Activated effector memory CD4-positive, alpha-beta T cell treated with anti-CD3 and anti-CD28 coated beads, Interleukin-2, amount 50 U/mL, for 16 hours (primary cell): ENCODE measurements around the gene PLEKHM2.
"Not testable (repeated sequence)": the region's sequence is repeated elsewhere in the genome, so short reads cannot be mapped to it uniquely, and the experiment has no call there.

Source experiments
- DNase-seq: peaks from one replicate; pipeline ENCODE4 v3.0.0-alpha.2; 2020

PLEKHM2 gene

GRCh38 chr1:15678578-15678977, 5.5 kb upstream of the PLEKHM2 start:
- no peak for DNase-seq

- no peak for DNase-seq
Observed at GRCh38 chr1:15680131-15680530, 4.0 kb upstream of the PLEKHM2 start.

GRCh38 chr1:15680561-15681348, 3.4 kb upstream of the PLEKHM2 start:
- no peak for DNase-seq

- DNase-seq = no peak
Observed at GRCh38 chr1:15681349-15682292, 2.5 kb upstream of the PLEKHM2 start.

- DNase-seq = no peak
Observed at GRCh38 chr1:15682936-15683341, 1.2 kb upstream of the PLEKHM2 start.

GRCh38 chr1:15683345-15684039, 628 bp upstream of the PLEKHM2 start:
- no peak for DNase-seq

- DNase-seq = peak; percentile 77
Observed at GRCh38 chr1:15684468-15685291, 560 bp downstream of the PLEKHM2 start.

GRCh38 chr1:15685820-15686219, 1.7 kb downstream of the PLEKHM2 start:
- no peak for DNase-seq

- DNase-seq = no peak
Observed at GRCh38 chr1:15687446-15687845, 3.3 kb downstream of the PLEKHM2 start.

GRCh38 chr1:15690317-15690716, 6.2 kb downstream of the PLEKHM2 start:
- DNase-seq = no peak

- no peak for DNase-seq
Observed at GRCh38 chr1:15691434-15692032, 7.4 kb downstream of the PLEKHM2 start.

GRCh38 chr1:15692121-15692682, 8.1 kb downstream of the PLEKHM2 start:
- DNase-seq = no peak

- DNase-seq = no peak
Observed at GRCh38 chr1:15693371-15693770, 9.3 kb downstream of the PLEKHM2 start.

- peak; percentile 64 for DNase-seq
Observed at GRCh38 chr1:15696956-15697521, 12.9 kb downstream of the PLEKHM2 start.

GRCh38 chr1:15698201-15698600, 14.1 kb downstream of the PLEKHM2 start:
- no peak for DNase-seq

GRCh38 chr1:15699321-15699720, 15.2 kb downstream of the PLEKHM2 start:
- DNase-seq = not testable (repeated sequence)

GRCh38 chr1:15700508-15700907, 16.4 kb downstream of the PLEKHM2 start:
- no peak for DNase-seq

GRCh38 chr1:15701784-15702183, 17.7 kb downstream of the PLEKHM2 start:
- DNase-seq = no peak

GRCh38 chr1:15702722-15703550, 18.8 kb downstream of the PLEKHM2 start:
- no peak for DNase-seq

- no peak for DNase-seq
Observed at GRCh38 chr1:15703562-15703961, 19.4 kb downstream of the PLEKHM2 start.
